Activated gamma-delta T cell (primary cell): ENCODE data around the gene DES.

Source experiments
- DNase-seq: peaks from one replicate; lab custom pipeline; 2025; lab: John Stamatoyannopoulos, UW

Gene DES

GRCh38 chr2:219453671-219454590 lies 35.8 kb downstream of the DES start:
- DNase-seq: no peak

GRCh38 chr2:219455581-219455980 lies 37.4 kb downstream of the DES start:
- no peak for DNase-seq

- DNase-seq: no peak
Observed at GRCh38 chr2:219457784-219458369, 39.7 kb downstream of the DES start.

GRCh38 chr2:219458996-219459395 lies 40.8 kb downstream of the DES start:
- no peak for DNase-seq

GRCh38 chr2:219459460-219460311 lies 41.5 kb downstream of the DES start:
- DNase-seq: no peak

- DNase-seq: no peak
Observed at GRCh38 chr2:219460424-219460926, 42.3 kb downstream of the DES start.

- DNase-seq: no peak
Observed at GRCh38 chr2:219461047-219461514, 42.9 kb downstream of the DES start.

GRCh38 chr2:219461669-219462068 lies 43.5 kb downstream of the DES start:
- DNase-seq: no peak

- no peak for DNase-seq
Observed at GRCh38 chr2:219462349-219462748, 44.2 kb downstream of the DES start.

GRCh38 chr2:219464286-219465032 lies 46.3 kb downstream of the DES start:
- no peak for DNase-seq

- DNase-seq: no peak
Observed at GRCh38 chr2:219465659-219466561, 47.7 kb downstream of the DES start.

- DNase-seq: no peak
Observed at GRCh38 chr2:219466816-219467735, 48.9 kb downstream of the DES start.

- no peak for DNase-seq
Observed at GRCh38 chr2:219467736-219468075, 49.5 kb downstream of the DES start.

- no peak for DNase-seq
Observed at GRCh38 chr2:219468410-219469185, 50.4 kb downstream of the DES start.

- DNase-seq: no peak
Observed at GRCh38 chr2:219469186-219469724, 51.1 kb downstream of the DES start.

- no peak for DNase-seq
Observed at GRCh38 chr2:219470429-219470828, 52.3 kb downstream of the DES start.

GRCh38 chr2:219471476-219472371 lies 53.5 kb downstream of the DES start:
- no peak for DNase-seq
